HG03196 (cell line): ENCODE measurements around the gene NCAN.
"Not testable (repeated sequence)": the region's sequence is repeated elsewhere in the genome, so short reads cannot be mapped to it uniquely, and the experiment has no call there.

Experiments used
- ATAC-seq: cut with Tn5 transposase; IDR thresholded peaks from one replicate; pipeline ENCODE4 v1.9.1; 2021; ENCODE audit not compliant: unreplicated experiment

NCAN gene

DNA sequence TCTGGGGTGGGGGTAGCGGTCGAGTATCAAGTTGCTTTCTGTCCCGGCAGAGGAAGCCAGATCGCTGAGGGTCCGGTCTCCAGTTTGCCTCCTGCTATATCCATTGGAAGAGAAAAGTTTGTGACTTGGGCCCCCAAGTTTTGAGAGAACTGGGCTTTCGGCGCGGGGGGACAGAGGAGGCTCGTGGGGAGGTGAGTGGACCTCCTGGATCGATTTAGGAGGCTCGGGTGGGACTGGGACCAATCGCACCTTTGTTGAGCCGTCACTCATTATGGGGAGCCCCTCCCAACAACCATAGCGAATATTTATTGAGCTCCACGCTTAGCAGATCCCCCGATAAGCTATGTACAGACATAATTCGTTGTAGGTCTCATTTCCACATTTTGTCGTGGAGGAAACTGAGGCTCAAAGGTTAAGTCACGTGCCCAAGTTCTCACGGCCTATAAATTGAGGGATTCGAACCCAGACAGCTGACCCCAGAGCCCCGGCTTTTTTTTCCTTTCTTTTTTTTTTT, 18.8 kb upstream of the NCAN start:
- no peak for ATAC-seq

DNA sequence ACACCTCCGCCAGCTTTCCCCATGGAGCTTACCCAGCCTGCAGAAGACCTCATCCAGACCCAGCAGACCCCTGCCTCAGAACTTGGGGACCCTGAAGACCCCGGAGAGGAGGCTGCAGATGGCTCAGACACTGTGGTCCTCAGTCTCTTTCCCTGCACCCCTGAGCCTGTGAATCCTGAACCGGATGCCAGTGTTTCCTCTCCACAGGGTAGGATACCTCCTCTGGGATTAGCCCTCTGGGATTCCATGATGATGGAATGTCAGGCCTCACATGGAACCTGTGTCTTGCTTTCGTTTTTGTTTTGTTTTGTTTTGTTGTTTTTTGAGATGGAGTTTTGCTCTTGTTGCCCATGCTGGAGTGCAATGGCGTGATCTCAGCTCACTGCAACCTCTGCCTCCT, 17.8 kb upstream of the NCAN start:
- ATAC-seq: no peak

DNA sequence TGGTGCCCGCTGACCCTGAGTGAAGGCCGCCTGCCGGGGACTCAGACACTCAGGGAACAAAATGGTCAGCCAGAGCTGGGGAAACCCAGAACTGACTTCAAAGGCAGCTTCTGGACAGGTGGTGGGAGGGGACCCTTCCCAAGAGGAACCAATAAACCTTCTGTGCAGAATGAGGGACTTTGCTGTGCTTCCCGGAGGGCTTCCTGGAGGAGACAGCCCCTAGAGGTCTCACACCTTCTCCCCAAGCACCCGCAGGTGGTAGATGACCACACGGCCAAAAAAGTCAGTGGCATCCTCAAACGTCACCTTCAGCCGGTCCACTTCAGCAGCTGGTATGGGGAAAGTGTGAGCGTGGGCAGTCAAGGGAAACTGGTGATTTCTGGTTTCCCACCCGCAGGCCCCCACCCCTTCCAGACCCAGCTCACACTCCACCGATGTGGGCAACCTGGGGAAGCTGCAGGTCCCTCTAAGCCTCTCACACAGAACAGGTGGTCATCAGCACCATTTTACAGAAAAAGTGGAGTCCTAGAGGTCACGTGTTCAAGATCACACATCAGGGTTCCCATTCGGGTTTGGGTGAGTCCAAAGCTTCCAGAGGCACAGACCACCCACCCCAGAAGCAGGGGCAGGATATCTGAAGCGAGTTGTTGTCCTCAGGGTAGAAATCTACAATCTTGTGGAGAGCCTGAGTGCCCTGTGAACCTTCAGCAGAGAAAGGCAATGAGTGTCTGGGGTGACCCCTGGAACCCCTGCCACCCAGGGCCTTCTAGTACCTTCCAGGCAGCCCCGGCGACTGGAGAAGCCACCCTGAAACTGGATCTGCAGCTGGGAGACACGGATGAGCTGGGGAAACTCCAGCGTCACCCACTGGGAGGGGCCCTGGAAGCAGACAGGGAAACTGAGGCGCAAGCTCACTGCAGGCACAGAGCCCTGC, 9.8 kb upstream of the NCAN start:
- no peak for ATAC-seq

DNA sequence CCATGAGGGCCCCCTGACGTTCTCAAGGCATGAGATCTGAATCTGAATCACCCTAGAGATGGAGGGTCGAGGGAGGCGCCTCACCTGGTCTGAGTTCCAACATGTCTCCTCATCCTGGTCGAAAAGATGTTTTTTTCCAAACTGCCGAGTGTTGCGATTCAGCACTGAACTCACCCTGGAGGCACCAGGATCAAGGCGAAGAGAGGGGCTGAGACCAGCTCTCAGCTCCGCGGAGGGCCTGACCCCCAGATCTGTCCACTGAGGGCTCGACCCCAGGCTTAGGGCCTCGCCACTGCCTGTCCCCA, 9.1 kb upstream of the NCAN start:
- peak; percentile 5 for ATAC-seq

DNA sequence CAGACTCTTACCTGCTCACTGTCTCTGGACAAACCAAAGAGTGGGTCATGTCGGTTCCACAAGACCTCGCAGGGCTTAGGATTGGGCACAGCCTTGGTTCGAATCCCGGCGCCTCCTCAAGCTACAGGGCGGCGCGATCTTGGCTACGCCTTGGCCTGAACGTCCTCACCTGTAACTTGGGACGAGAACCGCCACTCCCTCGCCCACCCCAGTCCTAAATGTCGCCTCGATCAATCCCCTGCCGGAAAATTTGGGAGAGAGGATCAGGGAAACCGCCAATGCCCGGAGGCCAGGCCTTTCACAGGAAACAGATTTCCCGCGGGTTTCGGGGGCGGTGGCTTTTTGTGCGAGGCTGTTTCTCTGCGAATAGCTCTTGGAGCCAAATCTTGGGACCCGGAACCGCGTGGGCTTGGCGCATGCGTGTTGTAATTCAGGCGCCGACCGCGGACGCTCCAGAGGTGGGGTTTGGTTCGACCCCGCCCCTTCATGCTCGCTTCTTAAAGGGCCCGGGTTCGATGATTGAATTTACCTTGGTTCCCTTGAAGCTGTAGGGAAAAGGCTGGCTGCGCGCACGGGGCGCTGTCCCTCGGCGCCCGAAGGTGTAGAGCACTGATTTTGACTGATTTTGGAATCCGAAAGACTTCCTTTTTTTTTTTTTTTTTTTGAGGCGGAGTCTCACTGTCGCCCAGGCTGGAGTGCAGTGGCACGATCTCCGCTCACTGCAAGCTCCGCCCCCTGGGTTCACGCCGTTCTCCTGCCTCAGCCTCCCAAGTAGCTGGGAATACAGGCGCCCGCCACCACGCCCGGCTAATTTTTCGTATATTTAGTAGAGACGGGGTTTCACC, 8.5 kb upstream of the NCAN start, which contains the start of gene NR2C2AP:
NR2C2AP (minus strand) TSS at position 403 of the 845 bp plus-strand sequence; CDS start at position 49, 354 bp downstream.
- ATAC-seq: peak; percentile 61

DNA sequence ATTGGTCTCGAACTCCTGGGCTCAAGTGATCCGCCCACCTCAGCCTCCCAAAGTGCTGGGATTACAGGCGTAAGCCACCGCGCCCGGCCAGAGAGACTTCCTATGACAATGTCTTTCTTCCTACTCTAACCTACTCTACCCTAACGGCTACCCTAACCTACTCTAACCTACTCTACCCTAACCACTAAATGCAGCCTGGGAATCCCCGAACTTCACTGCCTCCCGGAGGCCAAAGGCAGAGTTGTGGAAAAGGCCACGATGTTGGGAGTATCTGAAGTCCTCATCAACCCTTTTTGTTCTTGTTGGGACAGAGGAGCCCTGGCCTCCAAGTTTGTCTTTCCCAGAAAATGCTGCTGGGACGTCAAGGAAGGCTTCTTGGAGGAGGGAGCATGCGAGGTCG, 7.6 kb upstream of the NCAN start:
- no peak for ATAC-seq

DNA sequence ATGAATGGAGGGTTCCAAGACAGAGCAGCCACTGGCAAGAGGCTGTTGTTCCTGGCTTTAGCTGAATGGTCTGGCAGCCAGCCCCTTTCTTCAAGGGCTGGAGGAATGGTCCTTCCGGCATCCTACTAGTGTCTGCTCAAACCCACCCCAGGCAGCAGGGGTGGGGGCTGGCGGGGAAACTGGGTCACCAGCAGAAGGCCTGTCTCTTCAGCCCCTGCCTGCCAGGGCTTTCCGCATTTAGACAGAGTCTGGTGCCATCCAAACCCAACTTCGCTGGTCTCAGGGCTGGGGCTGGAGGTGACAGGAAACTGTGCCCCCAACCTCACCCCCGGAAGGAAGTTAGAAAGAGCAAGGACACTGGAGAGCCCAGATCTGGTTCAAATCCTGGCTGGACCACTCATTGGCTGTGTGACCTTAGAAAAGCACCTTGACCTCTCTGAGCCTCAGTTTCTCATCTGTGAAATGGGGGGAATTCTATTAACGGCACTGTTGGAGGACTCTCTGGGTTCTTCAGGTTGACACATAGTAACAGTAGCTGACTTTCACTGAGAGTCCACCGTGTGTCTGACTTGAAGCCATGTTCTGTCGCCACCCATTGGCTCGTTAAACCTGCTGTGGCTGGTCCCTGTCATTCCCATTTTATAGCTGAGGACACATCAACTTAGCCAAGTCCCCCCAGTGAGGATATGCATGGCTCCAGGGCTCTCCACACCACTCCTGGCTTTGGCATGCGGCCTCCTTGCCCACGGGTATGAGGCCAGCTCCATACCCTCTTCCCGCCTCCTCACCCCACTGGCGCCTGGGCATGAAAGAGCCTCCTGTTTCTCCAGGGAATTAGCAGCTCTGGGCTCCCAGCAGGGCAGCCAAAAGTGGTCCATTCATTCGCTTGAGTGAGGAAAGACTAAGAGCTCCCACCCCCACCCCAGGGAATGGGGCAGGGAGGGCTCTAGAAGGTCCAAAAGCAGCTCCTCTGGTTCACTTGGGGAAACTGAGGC, 6.0 kb upstream of the NCAN start:
- ATAC-seq: no peak

DNA sequence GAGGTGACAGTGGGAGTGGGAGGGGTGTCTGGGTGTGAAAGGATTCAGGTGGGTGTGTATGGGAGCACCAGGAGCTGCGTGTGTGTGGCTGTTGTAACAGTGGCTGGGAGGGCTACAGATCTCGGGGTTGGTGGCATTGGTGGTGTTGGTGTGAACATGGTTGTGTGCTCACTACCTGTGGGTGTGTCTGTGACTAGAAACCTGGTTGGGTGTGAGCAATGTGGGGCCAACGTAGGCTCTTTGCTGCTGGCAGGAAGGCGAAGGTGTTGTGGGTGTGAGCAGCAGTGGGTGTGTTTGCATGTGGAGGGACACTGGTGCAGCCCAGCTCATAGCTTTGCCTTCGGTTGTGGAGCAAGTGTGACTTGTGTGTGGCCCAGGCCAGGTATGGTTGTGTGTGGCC, 4.8 kb upstream of the NCAN start:
- no peak for ATAC-seq

DNA sequence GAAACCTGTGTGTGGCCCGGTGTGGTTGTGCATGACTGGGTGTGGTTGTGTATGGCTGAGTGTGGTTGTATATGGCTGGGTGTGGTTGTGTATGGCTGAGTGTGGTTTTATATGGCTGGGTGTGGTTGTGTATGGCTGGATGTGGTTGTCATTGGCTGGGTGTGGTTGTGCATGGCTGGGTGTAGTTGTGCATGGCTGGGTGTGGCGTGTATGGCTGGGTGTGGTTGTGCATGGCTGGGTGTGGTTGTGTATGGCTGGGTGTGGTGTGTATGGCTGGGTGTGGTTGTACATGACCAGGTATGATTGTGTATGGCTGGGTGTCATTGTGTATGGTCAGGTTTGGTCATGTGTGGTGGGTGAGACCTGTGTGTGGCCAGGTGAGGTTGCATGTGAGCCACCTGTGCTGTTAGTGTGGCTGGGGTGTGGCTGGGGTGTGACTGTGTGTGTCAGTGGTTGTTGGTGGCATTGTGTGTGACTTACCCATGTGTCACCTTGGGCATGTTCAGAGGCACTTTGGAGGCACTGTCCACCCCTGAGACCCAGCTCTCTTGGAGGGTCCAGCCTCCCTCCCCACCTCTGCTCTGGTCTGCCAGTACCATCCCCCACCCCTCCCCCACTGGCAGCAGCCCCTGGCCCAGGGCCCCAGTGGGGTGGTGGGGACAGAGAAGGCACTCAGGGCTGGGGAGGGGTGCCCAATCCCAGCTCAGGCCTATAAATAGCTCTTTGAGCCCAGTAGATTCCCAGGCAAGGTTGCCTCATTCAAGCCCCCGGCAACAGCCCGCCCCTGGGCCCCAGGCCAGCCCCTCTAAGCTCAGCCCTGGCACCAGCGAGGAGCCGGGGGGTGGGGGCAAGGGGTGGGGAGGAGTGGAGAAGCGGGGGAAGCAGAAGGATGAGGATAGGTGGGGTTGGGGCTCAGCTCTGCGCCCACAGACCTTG, 3.9 kb upstream of the NCAN start:
- no peak for ATAC-seq

DNA sequence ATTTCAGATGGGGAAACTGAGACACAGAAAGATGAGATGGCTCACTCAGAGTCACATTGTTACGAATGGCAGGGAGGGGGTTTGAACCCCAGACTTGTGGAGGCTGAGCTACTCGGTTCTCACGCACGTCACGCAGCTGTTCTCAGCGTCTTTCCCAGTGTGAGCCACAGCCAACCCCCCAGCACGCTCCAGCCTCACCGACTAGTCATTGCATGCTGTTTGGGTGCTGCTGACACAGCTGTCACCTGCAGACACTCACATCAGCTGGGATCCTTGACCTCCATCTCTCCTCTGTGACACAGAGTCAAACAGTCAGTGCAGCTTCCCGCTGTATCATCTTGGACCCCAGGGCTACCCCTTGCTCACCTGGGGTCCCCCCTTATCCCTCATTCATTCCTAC, 2.4 kb upstream of the NCAN start:
- ATAC-seq: no peak

DNA sequence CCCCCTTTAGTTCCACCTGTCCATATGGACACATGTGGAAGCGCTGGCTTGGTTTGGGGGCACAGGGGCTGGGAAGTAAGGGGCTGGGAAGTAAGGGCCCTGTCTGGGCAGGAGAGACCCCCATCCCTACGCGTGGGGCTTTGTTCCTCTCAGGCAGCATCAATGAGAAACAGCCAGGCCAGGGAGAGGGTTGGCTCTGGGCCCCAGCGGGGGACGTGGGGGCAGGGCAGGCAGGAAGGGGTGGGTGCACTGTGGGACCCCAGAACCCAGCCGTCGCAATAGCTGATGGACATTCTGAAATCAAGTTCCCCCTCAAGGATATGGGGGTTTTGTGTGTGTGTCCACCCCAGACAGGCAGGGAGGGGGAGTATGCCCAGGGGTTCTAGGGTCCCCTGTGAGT, 1.2 kb downstream of the NCAN start:
- no peak for ATAC-seq

DNA sequence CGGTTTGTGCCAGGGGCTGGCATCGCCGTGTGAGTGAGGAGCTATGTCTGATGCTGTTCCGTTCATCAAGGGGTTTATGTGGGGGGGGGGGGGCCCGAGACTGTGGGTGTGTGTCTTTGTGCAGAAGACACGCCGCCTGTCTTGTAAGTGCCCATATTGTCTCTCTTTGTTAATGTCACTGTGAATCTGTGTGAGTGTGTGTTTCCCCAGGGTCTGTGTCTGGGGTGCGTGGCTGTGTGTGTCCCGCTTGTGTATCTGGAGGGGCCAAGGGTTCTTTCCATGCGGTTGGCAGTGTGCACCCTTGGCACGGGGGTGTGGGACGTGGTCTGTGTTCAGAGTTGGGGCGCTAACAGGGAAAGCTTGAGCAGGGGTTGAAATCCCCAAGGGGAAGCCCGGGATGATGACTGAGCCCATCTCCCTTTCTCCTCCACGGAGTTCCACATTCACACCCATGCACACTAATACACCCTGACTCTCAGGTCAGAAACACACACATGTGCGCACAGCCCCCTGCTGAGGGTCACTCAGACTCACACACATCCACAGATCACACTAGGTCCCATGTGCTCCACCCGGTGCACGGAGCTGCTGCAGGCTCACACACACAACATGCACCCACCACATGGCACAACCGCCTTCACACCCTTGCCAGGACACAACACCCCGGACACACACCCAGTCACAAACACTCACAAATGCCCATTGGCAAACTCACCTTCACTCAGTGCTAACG, 1.8 kb downstream of the NCAN start:
- ATAC-seq: no peak

DNA sequence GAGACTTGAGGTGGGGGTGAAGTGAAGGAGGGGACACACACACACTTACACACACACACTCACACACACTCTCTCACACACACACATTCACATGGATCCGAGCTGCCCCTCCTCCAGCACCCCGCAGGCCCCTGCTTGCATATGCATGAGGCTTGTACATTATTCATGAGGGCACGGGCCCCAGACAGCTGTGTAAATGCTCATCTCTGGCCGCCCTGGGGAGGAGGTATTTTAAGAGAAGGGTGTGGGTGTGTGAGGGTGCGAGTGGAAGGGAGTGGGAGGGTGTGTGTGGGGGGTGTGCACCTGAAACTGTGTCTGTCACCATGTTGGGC, 2.4 kb downstream of the NCAN start:
- no peak for ATAC-seq

DNA sequence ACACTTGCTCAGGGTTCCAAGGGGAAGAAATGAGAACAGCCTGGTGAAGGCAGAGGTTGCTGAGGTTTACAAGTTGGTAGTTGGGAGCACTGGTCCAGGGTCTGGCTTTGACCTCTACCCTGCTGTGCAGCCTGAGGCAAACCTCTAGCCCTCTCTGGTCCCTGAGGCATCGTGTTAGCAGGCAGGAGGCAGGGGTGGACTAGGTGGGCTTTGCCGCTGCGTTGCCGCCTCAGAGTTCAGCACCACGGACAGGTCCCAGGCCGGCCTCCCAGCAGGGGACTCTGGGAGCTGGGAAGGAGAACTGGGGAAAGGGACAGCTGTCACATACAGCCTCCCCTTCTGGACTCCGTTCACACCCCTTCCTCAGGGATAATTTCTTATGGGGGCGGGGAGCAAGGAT, 3.1 kb downstream of the NCAN start:
- ATAC-seq: no peak

DNA sequence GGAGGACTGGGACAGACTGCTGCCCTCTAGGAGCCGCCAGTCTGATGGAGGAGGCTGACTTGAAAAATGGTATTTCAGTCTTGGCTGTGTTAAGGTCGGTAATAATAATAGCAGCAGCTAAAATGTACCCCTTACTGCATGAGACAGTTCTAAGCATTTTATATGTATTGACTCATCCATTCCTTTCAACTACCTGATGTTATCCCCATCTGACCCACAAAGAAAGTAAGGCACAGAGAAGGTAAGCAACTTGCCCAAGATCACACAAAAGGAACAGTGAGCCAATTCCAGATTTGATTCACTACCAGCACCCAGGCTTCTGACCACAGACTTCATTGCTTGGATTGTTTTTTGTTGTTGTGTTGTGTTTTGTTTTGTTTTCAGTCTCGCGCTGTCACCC, 4.0 kb downstream of the NCAN start:
- no peak for ATAC-seq

DNA sequence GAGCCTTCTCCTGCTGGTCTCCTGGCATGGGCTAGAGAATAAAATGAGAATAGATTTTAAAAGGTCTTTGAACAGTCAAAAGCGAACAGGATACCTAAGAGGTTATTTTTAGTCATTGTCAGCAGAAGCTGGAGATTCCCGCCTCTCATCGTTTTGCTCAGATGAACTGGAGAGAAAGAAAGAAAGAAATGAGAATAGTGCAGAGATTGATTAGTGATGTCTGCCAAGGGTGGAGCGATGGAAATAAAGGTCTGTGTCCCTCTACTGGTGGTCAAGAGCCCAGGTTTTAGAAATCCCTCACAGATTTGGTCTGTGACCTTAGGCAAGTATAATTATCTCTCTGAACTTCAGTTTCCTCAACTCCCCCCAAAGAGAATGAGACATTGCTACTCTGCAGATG, 5.3 kb downstream of the NCAN start:
- no peak for ATAC-seq

DNA sequence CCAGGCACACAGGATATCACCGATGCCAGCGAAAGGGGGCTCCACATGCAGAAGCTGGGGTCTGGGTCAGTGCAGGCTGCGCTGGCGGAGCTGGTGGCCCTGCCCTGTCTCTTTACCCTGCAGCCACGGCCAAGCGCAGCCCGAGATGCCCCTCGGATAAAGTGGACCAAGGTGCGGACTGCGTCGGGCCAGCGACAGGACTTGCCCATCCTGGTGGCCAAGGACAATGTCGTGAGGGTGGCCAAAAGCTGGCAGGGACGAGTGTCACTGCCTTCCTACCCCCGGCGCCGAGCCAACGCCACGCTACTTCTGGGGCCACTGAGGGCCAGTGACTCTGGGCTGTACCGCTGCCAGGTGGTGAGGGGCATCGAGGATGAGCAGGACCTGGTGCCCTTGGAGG, 7.2 kb downstream of the NCAN start:
- no peak for ATAC-seq

DNA sequence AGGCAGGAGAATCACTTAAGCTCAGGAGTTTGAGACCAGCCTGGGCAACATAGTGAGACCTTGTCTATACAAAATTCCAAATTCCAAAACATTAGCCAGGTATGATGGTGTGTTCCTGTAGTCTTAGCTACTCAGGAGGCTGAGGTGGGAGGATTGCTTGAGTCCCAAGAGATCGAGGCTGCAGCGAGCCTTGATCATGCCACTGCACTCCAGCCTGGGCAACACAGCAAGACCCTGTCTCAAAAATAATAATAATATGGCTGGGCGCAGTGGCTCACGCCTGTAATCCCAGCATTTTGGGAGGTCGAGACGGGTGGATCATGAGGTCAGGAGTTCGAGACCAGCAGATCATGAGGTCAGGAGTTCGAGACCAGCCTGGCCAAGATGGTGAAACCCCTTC, 9.2 kb downstream of the NCAN start:
- not testable (repeated sequence) for ATAC-seq

DNA sequence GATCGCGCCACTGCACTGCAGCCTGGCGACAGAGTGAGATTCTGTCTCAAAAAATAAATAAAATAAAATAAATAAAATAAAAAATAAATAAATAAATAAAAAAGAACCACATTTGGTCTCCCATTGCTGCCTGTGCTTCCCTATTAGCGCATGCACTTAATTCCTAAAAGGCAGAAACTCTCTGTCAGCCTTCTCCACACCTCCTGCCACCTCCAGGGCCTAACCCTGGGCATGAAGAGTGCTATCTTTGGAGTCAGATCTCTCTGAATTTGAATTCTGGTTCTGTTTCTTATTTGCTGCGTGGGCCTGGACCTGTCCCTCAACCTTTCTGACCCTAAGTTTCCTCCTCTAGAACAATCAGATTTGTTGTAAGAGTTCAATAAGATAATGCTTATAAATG, 11.3 kb downstream of the NCAN start:
- ATAC-seq: no peak
